Mucosa of stomach (tissue), 1 donor: Measurements from ENCODE around the gene ARMC3.

Experiments used
- H3K27me3 ChIP-seq: one replicate; pipeline ENCODE4 v1.7.0; 2013; ENCODE audit warnings: mild to moderate bottlenecking, low read length; ENCODE audit not compliant: control insufficient read depth, insufficient read depth
- H3K36me3 ChIP-seq: one replicate; pipeline ENCODE4 v1.7.0; 2013; ENCODE audit warnings: low read length; ENCODE audit not compliant: control insufficient read depth, insufficient read depth
- H3K4me1 ChIP-seq: one replicate; pipeline ENCODE4 v1.7.0; 2013; ENCODE audit warnings: mild to moderate bottlenecking, low read length; ENCODE audit not compliant: control insufficient read depth, insufficient read depth
- H3K4me3 ChIP-seq: one replicate; pipeline ENCODE4 v1.7.0; 2013; ENCODE audit warnings: low read length
- H3K9ac ChIP-seq: one replicate; pipeline ENCODE4 v1.7.0; 2013; ENCODE audit warnings: mild to moderate bottlenecking, low read length, moderate library complexity
- H3K9me3 ChIP-seq: one replicate; pipeline ENCODE4 v1.7.0; 2013; ENCODE audit warnings: mild to moderate bottlenecking, low read length, moderate library complexity; ENCODE audit not compliant: control insufficient read depth
- donor health status: Pancreatic carcinoma.

The ARMC3 gene

DNA sequence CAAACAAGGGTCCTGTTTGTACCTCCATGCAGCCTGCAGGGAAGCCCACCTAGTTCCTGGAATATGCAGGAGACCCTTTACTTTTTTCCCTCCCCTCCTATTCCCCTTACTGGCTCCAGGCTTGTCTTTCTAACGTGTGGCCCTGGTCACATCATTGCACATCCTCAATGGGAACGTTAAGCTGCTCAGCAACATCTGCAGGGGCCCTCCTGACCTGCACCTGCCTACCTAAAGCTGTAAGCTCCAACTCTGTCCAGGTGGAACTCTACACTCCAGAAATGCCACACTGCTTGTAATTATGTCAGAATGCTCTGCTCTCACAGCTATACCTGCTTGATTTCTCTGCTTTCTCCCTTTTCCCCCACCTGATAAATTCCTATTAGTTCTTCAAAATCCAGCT is 72.1 kb downstream of the ARMC3 start:
- Histone ChIP-seq H3K36me3 (no peaks in the 10 kb centered on the region), H3K9ac (no peak overlapping the region), H3K27me3 (peaks cover 5% of the 10 kb centered on the region), H3K4me1 (no peaks in the 10 kb centered on the region), H3K9me3 (no peaks in the 10 kb centered on the region), H3K4me3 (no peak overlapping the region)

GRCh38 chr10:23001901-23002516 is 74.2 kb downstream of the ARMC3 start:
- no peak overlapping the region for H3K4me3 ChIP-seq
- no peaks in the 10 kb centered on the region for H3K9me3 ChIP-seq
- no peak overlapping the region for H3K9ac ChIP-seq
- H3K36me3 ChIP-seq: no peaks in the 10 kb centered on the region
- H3K4me1 ChIP-seq: no peaks in the 10 kb centered on the region
- H3K27me3 ChIP-seq: peaks cover 5% of the 10 kb centered on the region

DNA sequence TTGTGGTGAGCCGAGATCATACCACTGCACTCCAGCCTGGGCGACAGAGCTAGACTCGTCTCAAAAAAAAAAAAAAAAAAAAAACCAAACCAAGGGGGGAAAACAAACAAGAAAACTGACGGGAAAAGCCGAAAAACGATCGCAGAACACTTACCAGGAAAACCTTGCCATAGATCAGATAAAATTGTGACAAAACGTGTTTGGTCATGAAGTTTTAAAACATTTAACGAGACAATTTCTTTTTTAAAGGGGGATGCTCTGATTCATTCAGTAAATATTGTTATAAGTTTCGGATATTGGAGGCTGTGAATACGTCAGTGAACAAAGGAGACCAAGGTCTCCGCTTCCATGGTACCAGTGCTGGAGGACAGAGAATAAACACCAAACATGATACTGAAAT is 77.3 kb downstream of the ARMC3 start:
- Histone ChIP-seq H3K4me3 (no peak overlapping the region), H3K9me3 (no peaks in the 10 kb centered on the region), H3K4me1 (no peaks in the 10 kb centered on the region), H3K36me3 (no peaks in the 10 kb centered on the region), H3K27me3 (peaks cover 5% of the 10 kb centered on the region), H3K9ac (no peak overlapping the region)

DNA sequence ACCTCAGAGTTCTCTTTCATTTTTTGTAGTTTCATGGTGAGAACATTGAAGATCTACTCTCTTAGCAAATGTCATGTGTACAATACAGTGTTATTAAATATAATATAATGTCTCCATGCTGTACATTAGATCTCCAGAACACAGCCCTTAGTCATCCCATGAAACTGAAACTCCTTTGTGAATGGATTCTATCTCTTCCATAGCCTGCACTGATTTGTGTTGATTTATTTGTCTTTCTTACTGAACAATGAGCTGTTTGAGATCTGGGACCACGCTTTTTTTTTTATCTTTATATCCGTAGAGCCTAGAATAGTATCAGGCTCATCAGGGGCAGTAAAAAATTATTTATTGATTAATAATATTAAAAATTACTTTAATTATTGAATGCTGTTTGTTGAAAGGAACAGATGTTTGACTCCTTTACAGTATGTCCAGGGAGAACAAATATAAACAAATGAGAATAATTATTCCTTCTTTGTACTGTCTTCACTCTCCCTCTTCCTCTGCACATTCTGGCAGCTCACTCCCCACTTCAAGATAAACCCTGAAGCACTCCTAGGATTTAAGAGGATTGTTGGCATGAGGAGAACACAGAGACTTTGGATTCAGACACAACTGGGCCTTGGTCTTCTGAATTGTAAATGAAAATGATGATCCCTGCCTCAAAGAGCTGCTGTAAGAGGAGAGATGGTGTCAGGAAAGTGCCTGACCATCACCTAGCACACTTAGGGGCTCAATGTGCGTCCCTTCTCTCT is 85.9 kb downstream of the ARMC3 start:
- Histone ChIP-seq H3K9ac (no peak overlapping the region), H3K9me3 (no peaks in the 10 kb centered on the region), H3K4me3 (no peak overlapping the region), H3K36me3 (no peaks in the 10 kb centered on the region), H3K4me1 (no peaks in the 10 kb centered on the region), H3K27me3 (no peaks in the 10 kb centered on the region)

DNA sequence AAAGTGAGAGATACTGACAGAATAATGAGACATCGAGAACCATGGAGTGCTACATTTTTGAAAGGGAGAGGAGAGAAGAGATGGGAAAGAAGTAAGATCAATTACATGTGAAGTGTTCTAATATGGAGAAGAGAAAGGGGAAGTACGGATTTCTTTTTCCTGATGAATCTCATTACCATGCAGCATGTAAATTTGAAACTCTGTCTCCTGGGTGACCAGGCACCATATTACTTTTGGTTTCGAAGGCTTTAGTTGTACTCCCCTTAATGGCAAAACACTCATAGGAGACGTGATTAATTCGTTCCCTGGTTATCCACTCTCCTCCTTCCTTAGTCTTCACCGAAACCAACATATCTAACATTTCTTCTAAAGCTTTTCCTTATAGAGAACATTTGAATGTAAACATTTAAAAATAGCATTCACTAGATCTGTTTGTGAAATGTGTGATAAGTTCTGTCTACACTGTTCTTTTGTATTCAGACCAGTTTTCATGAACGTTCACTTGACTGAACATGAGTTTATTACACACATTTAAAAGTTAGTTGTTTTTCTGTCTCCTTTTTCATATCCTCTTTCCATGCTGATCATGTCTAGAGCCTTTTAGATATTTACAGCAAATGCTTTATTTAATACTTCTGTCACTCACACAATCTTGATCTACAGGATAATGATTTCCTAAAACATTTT is 87.3 kb downstream of the ARMC3 start:
- Histone ChIP-seq H3K36me3 (no peaks in the 10 kb centered on the region), H3K4me3 (no peak overlapping the region)

GRCh38 chr10:23016636-23017035 is 88.8 kb downstream of the ARMC3 start:
- Histone ChIP-seq H3K36me3 (no peaks in the 10 kb centered on the region), H3K4me3 (no peak overlapping the region), H3K27me3 (no peaks in the 10 kb centered on the region), H3K9me3 (no peaks in the 10 kb centered on the region), H3K4me1 (no peaks in the 10 kb centered on the region), H3K9ac (no peak overlapping the region)

More for the DNA sequence above, 87.3 kb downstream of the ARMC3 start:
- Histone ChIP-seq H3K4me1 (no peaks in the 10 kb centered on the region), H3K9me3 (no peaks in the 10 kb centered on the region), H3K9ac (no peak overlapping the region), H3K27me3 (no peaks in the 10 kb centered on the region)

DNA sequence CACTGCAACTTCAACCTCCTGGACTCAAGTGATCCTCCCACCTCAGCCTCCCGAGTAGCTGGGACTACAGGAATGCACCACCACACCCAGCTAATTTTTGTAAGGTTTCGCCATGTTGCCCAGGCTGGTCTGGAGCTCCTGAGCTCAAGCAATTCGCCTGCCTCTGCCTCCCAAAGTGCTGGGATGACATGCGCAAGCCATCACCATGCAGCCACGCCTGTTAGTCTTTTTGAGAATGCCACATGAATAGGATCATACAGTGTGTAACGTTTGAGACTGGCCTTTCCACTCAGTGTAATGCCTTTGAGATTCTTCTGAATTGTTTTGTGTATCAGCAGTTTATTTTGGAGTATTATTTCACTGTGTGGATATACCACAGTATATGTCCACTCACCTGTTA is 91.8 kb downstream of the ARMC3 start:
- H3K9ac ChIP-seq: no peak overlapping the region
- no peaks in the 10 kb centered on the region for H3K27me3 ChIP-seq
- H3K9me3 ChIP-seq: no peaks in the 10 kb centered on the region
- H3K36me3 ChIP-seq: no peaks in the 10 kb centered on the region
- no peaks in the 10 kb centered on the region for H3K4me1 ChIP-seq
- no peak overlapping the region for H3K4me3 ChIP-seq

- H3K9me3 ChIP-seq: no peaks in the 10 kb centered on the region
- no peak overlapping the region for H3K9ac ChIP-seq
- H3K27me3 ChIP-seq: no peaks in the 10 kb centered on the region
Observed at GRCh38 chr10:23021430-23021829, 93.6 kb downstream of the ARMC3 start.

GRCh38 chr10:23024002-23024401 is 96.1 kb downstream of the ARMC3 start:
- Histone ChIP-seq H3K4me3 (no peak overlapping the region), H3K9ac (no peak overlapping the region), H3K4me1 (no peaks in the 10 kb centered on the region), H3K9me3 (no peaks in the 10 kb centered on the region), H3K27me3 (no peaks in the 10 kb centered on the region), H3K36me3 (no peaks in the 10 kb centered on the region)

More at GRCh38 chr10:23021430-23021829, 93.6 kb downstream of the ARMC3 start:
- H3K36me3 ChIP-seq: no peaks in the 10 kb centered on the region
- no peaks in the 10 kb centered on the region for H3K4me1 ChIP-seq
- H3K4me3 ChIP-seq: no peak overlapping the region

- Histone ChIP-seq H3K36me3 (no peaks in the 10 kb centered on the region), H3K4me1 (no peaks in the 10 kb centered on the region), H3K27me3 (no peaks in the 10 kb centered on the region), H3K9me3 (no peaks in the 10 kb centered on the region), H3K4me3 (no peak overlapping the region), H3K9ac (no peak overlapping the region)
Observed at GRCh38 chr10:23031318-23031717, 103.5 kb downstream of the ARMC3 start.

GRCh38 chr10:23034790-23035189 is 106.9 kb downstream of the ARMC3 start:
- H3K4me3 ChIP-seq: no peak overlapping the region
- no peaks in the 10 kb centered on the region for H3K27me3 ChIP-seq
- H3K9me3 ChIP-seq: no peaks in the 10 kb centered on the region
- H3K9ac ChIP-seq: no peak overlapping the region
- no peaks in the 10 kb centered on the region for H3K36me3 ChIP-seq
- H3K4me1 ChIP-seq: no peaks in the 10 kb centered on the region

DNA sequence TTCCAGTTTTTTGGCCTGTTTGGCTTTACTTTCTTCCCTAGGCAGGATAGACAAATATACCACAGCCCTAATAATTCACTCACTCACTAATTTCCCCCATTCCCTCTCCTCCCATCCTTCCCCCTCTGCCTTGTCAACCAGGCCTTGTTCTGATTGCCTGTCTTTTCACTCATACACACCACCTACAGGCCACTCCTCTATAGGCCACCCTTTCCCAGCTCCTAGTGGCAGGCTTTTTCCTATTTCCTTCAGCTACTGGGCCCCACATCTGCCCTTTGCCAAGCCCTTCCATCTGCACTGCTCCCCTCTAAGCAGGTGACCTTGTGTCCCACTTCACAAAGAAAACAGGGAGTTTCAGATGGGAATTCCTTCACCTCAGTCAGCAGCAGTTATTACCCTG is 107.7 kb downstream of the ARMC3 start:
- Histone ChIP-seq H3K27me3 (no peaks in the 10 kb centered on the region), H3K9ac (no peak overlapping the region), H3K36me3 (no peaks in the 10 kb centered on the region), H3K9me3 (no peaks in the 10 kb centered on the region), H3K4me1 (no peaks in the 10 kb centered on the region), H3K4me3 (no peak overlapping the region)
